Measurements from ENCODE around the gene ACADS.
A peak's percentile ranks its signal among the peaks of the same experiment; 100 is the strongest.

Gene ACADS

DNA sequence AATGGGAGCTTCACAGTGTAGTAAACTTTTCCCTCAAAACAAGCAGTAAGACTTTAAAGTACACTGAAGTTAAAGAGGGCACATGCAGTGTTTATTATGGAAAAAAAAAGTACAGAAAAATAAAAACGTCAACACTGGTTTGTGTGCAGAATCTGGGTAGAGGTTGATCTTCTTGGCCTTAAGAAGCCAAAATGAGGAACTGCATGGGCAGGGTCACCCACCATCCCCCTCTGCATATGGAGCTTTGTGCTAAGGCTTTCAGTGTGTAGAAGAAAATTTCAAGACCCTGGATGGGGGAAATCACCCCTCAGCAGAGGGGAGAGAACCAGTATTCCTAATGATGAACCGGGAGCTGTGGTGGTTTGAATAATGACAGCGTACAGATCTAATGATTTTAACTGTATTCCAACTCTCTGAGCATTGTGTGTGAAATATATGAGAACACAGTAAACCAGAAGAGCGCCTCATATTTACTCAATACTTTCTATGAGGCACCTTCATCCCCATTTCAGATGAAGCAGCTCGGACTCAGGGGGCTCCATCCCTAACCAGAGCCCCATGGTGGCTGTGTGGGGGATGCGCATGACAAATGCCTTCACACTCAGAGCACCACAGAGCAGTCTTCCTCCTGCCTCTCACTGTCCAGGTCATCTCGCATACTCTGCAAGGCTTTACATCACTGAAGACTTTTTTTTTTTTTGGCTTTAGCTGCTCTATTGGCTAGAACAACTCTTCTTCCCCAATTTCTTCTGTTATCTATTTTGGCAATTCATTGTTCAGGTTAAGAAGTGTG lies 33.4 kb downstream of the ACADS start:
- DNase-seq: no peak

DNA sequence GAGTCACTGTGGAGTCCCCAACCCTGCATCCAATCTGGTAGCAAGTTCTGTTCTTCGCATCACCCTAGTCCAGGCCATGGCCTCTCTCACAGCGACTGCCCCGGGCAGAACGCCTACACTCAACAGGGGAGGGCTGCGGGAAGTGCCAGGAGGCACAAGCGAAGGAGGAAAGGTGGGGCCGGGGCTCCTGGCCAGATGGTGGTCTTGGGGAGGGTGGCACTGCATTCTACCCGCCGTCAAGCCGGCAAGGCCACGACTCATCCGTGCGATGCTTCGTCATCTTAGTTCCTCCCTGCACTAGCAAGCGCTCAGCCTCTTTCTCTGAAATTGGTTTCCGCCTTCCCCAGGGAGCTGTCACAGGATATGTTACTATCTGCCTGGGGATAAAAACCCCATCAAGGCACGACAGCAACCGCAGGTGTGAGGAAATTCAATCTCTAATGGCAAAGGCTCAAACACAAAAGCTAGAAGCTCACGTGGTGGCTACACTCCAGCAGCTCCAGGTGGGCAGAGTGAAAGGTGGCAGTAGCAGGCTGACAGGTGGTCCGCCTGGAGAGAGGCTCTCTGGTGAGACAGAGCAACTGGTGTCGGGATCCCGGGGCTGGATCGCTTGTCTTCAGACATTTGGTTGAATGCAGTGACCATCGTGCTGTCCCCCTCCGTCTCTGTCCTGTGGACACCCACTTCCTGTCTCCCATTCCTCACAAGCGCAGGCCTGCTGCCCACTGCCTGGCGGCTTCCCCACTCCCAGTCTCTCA lies 34.1 kb downstream of the ACADS start:
- no peak for DNase-seq

- no peak for DNase-seq
Observed at GRCh38 chr12:120760349-120761254, 35.0 kb downstream of the ACADS start.

GRCh38 chr12:120761519-120761934 lies 35.9 kb downstream of the ACADS start:
- no peak for DNase-seq

GRCh38 chr12:120762086-120762485 lies 36.5 kb downstream of the ACADS start:
- DNase-seq: no peak

DNA sequence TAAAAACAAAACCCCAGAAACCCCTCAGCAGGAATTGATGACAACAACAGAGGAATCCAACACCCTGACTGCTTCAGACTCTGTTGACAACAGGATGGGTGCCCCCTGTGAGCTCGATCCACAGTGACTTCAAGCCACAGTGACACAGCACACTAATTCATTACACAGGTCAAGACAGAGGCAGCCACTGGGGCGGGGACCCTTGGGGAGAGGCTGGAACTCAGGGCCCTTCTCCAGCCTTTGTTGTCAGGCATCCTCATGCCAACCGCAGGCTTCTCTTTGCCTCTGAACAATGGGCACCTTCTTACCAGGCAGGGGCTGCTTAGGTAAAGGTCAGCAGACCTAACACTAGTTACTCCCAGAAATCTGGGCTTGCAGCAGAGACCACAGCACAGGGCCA lies 37.6 kb downstream of the ACADS start:
- peak; percentile 29 for DNase-seq

- peak; percentile 30 for DNase-seq
Observed at GRCh38 chr12:120764816-120765215, 39.2 kb downstream of the ACADS start.

DNA sequence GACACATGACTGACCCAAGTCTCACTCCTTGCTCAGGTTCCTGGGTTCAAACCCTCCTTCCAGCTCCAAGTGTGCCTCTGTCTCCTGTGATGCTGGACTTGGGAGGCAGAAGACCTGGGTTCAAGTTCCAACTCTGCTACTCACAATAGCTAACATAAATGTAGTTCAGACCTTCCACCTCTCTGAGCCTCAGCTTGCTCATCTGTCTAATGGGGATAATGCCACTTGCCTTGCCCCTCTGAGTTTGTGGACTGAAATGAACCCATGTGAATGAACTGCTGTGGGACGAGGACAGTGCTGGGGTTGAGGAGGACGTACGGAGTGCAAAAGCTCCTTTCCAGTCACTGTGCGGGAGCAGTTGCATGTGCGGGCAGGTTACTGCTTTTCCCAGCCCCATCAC lies 40.9 kb downstream of the ACADS start:
- DNase-seq: no peak

DNA sequence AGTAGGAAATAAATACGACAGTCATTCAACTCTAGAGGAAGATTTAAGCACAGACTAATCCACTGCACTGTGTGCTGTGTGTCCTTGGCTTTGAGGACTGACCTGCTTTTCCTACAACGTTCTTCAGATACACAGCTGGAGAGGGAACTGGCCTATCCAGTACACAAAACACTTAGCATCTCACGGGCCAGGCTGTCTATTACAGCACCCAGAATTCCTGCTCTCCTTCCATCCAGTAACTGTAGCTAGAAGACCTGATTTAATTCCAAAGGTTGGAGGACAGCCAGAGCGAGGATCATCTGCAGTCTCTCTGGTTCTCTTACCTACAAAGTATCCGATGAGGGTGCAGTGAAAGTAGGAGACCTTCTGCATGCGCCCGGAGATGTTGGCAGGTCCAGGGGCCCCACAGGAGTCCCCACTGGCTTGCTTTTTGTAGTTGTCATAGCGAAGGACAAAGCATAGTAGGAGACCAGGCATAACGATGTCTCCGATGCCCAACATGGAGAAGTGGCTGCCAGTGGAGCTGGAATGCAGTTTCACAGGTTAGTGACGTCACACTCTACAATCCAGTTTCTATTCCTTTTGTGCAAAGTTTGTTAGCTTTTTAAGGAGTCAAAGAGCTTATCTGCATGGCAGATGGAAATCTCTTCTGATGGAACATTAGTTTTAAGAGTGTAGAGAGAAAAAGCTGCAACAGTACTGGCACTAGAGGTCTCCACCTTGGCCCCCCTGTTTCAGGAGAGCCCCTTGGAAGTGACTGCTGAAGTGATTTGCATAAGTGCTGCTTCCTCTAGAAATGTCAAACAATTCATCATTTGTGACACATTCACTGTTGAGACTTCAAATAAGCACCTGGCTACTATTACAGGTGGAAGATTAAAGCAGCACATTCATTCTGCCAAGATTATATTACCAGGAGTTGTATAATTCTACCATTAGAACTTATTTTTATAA lies 41.7 kb downstream of the ACADS start:
- no peak for DNase-seq

DNA sequence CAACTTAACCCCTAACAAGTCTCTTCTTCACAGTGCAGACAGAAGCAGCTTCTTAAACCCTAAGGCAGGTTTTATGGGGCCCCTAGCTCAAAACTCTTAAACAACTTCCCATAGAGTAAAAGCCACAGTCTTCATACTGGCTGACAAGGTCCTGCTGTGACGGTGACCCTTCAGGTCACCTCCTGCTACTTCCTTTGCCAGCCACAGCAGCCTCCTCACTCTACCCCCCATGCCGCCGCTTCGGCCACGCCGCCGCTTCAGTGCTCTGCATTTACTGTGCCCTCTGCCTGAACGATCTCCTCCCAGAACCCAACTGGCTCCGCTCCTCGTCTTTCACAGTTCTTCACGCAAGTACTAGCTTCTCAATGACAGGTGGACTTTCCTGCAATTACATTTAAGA lies 45.5 kb downstream of the ACADS start:
- DNase-seq: no peak

- no peak for DNase-seq
Observed at GRCh38 chr12:120774169-120774916, 48.7 kb downstream of the ACADS start.

- no peak for DNase-seq
Observed at GRCh38 chr12:120775862-120776552, 50.4 kb downstream of the ACADS start.

GRCh38 chr12:120783197-120783596 lies 57.6 kb downstream of the ACADS start:
- no peak for DNase-seq

DNA sequence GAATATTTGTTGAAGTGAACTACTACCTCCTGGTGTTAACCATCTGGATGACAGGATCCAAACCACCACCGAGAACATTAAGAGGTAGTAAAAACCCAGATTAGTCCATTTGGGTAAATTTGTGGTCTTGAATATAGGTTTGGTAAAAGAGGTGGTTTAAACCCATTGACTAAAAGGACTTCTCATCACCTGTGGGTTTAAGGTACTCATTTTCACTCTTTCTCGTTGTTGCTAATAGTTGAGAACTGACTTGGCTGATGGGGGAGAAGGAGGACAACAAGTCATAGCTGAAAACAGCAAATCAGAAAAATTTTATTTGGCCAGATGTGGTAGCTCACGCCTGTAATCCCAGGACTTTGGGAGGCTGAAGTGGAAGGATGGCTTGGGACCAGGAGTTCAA lies 59.2 kb downstream of the ACADS start:
- DNase-seq: no peak

DNA sequence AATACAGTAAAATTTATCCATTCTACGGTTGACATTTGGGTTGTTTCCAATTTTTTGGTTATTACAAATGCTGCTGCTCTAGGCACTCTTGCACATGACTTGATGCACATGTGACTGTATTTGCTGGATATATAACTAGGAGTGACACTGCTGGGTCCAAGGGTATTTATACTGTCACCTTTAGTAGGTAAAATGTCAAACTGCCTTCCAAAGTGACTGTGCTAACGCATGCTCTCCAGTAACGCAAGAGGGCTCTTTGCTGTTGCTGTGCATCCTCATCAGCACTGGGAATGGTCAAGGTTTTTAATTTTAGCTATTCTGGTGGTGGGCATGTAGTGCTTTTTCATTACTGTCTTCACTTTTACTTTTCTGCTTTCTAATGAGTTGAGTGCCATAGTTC lies 62.3 kb downstream of the ACADS start:
- no peak for DNase-seq

Data from activated CD8-positive, alpha-beta memory T cell treated with anti-CD3 and anti-CD28 coated beads, Interleukin-2, amount 50 U/mL, for 48 hours (primary cell).